Measurements from ENCODE around the gene ZP3. TPM values are rescaled to one million over a fixed set of nuclear protein-coding genes. Genes with fewer than 3 reads are reported as not detected.
"Not testable (repeated sequence)": the region's sequence is repeated elsewhere in the genome, so short reads cannot be mapped to it uniquely, and the experiment has no call there.

The ZP3 gene
- total RNA-seq, 2 experiments from 2014 or later, result 2.6 to 3.5 TPM

GRCh38 chr7:76443846-76444245, 19.1 kb downstream of the ZP3 start:
- not testable (repeated sequence) for H3K4me1 Mint-ChIP-seq, H3K27me3 Mint-ChIP-seq, DNase-seq, H3K27ac Mint-ChIP-seq, H3K36me3 Mint-ChIP-seq, H3K9me3 Mint-ChIP-seq, H3K4me3 Mint-ChIP-seq

DNA sequence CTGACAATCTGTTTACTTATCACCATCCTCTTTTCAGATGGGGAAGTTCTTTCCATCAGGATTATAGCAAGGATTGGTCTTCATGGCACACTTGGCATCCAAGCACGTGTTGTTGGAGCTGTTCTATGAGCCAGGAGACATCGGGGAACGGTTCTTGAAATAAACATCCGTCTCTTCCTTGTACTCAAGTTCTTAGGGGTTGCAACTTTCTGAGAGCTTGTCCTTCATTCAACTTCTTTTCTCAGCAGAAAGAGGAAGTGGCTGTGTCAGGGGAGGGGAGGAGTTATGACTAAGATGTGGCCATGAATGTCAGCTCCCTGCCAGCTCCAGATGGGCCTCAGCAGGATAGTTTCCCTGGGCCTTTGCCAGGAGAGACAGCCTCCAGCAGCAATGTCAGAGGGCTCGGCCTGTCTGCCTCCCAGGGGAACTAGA, 20.8 kb downstream of the ZP3 start:
- H3K4me3 Mint-ChIP-seq, H3K36me3 Mint-ChIP-seq, H3K27me3 Mint-ChIP-seq, H3K4me1 Mint-ChIP-seq, DNase-seq, H3K9me3 Mint-ChIP-seq: not testable (repeated sequence)
- H3K27ac Mint-ChIP-seq, result peak overlapping the region; percentile 76

GRCh38 chr7:76457017-76457416, 32.3 kb downstream of the ZP3 start:
- not testable (repeated sequence) for H3K4me3 Mint-ChIP-seq, H3K27me3 Mint-ChIP-seq, H3K4me1 Mint-ChIP-seq, H3K9me3 Mint-ChIP-seq, H3K27ac Mint-ChIP-seq, DNase-seq, H3K36me3 Mint-ChIP-seq

DNA sequence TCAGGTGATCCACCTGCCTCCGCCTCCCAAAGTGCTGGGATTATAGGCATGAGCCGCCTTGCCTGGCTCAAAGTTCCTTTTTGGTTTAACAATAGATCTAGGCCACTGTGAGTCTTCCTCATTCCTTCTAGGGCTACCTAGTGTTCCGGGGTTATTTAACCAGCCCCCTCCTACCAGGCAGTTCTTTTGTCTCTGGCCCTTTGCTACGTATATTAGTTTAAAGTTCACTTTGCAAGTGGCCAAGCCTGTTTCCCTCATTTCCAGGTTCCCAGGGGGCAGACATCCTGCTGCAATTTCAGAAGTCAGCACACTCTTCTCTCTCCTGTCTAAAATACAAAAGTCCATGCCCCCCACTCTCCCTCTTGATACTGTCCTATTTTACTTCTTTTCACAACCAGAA, 33.8 kb downstream of the ZP3 start:
- H3K4me3 Mint-ChIP-seq, H3K4me1 Mint-ChIP-seq, H3K27ac Mint-ChIP-seq, H3K27me3 Mint-ChIP-seq, DNase-seq, H3K36me3 Mint-ChIP-seq, H3K9me3 Mint-ChIP-seq: not testable (repeated sequence)

DNA sequence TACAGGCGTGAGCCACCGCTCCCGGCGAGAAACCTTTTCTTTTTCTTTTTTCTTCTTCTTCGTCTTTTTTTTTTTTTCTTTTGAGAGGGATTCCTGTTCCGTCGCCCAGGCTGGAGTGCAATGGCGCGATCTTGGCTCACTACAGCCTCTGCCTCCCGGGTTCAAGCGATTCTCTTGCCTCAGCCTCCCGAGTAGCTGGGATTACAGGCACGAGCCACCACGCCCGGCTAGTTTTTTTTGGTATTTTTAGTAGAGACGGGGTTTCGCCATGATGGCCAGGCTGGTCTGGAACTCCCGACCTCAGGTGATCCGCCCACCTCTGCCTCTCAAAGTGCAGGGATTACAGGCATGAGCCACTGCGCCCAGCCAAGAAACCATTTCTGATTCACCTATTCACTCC, 36.0 kb downstream of the ZP3 start:
- H3K4me3 Mint-ChIP-seq, H3K27me3 Mint-ChIP-seq, H3K9me3 Mint-ChIP-seq, H3K36me3 Mint-ChIP-seq, H3K4me1 Mint-ChIP-seq, H3K27ac Mint-ChIP-seq, DNase-seq: not testable (repeated sequence)

GRCh38 chr7:76461464-76462101, 36.8 kb downstream of the ZP3 start, which contains the start of gene DTX2:
TSS of gene DTX2 (plus strand) at chr7:76461709. CDS start at chr7:76480510, 18,801 bp downstream.
- not testable (repeated sequence) for H3K9me3 Mint-ChIP-seq

DNA sequence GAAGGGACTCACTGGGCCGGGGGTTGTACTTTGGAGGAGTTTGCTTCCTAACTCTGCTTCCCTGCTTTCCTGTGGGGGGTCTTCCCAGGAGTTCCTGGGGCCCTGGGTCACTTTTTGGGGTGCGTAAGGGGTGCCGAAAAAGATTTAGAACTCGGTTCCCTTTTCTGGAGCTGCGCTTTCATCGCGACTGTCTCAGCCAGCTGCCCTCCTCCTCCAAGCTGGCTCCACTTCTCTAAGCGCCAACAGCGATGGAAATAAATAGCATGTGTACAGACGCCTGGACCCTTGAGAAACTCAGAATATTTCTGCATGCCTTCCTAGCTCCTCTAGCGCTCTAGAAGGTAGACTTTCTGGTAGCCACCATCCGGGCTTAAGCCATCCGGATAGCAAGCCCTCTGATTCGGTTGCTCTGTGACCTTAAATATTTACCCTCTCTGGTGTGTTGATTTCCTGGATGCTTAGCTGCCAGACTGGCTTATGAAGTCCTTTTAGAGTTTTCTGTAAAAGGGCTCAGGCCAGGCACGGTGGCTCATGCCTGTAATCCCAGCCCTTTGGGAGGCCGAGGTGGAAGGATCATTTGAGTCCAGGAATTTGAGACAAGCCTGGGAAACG, 37.6 kb downstream of the ZP3 start:
- not testable (repeated sequence) for H3K36me3 Mint-ChIP-seq, H3K9me3 Mint-ChIP-seq, H3K27me3 Mint-ChIP-seq, DNase-seq, H3K4me3 Mint-ChIP-seq, H3K4me1 Mint-ChIP-seq, H3K27ac Mint-ChIP-seq

More at GRCh38 chr7:76461464-76462101, 36.8 kb downstream of the ZP3 start, which contains the start of gene DTX2:
- peak within 1 kb of the TSS; percentile 69 for H3K4me3 Mint-ChIP-seq
- DNase-seq, result peak; percentile 40
- H3K4me1 Mint-ChIP-seq, H3K27ac Mint-ChIP-seq, H3K27me3 Mint-ChIP-seq, H3K36me3 Mint-ChIP-seq: not testable (repeated sequence)

DNA sequence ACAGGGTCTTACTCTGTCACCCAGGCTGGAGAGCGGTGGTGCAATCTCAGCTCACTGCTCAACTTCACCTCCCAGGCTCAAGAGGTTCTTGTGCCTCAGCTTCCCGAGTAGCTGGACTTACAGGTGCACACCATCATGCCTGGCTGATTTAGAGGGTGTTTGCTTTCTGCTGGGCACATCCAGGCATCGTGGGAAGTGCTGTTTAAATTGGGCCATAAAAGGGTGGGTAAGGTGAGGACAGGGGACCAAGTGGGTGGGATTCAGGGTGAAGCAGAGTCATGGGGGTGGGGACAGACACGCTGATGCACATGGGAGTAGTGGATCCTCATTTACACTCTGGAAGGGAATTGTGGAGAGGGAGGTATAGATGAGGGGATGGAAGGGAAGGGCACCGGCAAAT, 40.2 kb downstream of the ZP3 start:
- not testable (repeated sequence) for H3K4me3 Mint-ChIP-seq, DNase-seq, H3K27me3 Mint-ChIP-seq, H3K4me1 Mint-ChIP-seq, H3K27ac Mint-ChIP-seq, H3K36me3 Mint-ChIP-seq, H3K9me3 Mint-ChIP-seq

DNA sequence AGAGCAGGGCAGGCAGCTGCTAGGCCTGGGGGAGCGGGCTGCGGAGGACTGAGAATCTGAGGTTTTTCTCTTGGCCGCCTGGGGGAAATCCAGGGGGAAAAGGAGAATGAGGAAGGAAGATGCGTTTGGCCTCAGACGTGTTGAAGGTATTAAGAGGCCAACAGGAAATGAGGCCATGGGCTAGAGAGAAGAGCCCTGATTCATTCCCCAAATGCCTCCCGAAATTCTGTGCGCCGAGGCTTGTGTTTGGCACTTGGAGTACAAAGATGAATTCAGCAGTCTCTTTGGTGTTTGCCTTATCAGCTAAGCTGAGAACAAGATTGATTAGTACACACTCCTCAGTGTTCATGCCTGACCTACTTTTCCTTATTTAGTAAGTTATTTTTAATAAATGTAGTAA, 41.2 kb downstream of the ZP3 start:
- not testable (repeated sequence) for H3K36me3 Mint-ChIP-seq, H3K4me3 Mint-ChIP-seq, H3K9me3 Mint-ChIP-seq, DNase-seq, H3K4me1 Mint-ChIP-seq, H3K27ac Mint-ChIP-seq, H3K27me3 Mint-ChIP-seq

GRCh38 chr7:76467743-76468404, 43.1 kb downstream of the ZP3 start:
- not testable (repeated sequence) for H3K4me3 Mint-ChIP-seq, H3K27me3 Mint-ChIP-seq, H3K36me3 Mint-ChIP-seq, DNase-seq, H3K27ac Mint-ChIP-seq, H3K9me3 Mint-ChIP-seq, H3K4me1 Mint-ChIP-seq

DNA sequence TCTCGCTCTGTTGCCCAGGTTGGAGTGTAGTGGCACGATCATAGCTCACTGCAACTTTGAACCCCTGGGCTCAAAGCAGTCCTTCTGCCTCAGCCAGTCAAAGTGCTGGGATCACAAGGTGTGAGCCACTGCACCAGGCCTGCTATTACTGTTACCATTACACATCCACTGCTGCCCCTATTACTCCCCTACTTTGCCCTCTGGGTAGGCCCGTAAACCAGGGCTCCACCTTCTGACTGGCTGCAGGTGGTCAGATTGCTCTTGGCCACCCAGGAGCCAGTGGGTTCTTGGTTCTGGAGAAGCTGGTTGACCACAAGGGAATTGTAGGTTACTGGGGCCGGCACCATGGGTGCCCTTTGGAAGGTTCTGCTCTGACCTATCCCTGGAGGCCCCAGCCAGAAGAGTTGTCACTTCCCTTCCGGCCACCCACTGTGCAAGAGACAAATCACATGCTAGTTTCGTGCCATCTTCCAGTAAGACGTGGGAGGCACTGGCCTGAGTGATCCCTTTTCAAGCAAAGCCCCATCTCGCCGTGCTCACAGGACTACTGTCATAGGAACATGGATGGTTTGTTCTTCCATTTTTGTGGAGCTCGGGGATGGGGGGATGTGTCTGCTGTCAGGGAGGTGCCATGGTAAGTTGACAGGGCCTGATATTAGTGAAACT, 46.9 kb downstream of the ZP3 start:
- not testable (repeated sequence) for H3K4me3 Mint-ChIP-seq, H3K4me1 Mint-ChIP-seq, H3K9me3 Mint-ChIP-seq, H3K36me3 Mint-ChIP-seq, H3K27me3 Mint-ChIP-seq, DNase-seq, H3K27ac Mint-ChIP-seq

GRCh38 chr7:76473097-76473496, 48.3 kb downstream of the ZP3 start:
- not testable (repeated sequence) for H3K4me3 Mint-ChIP-seq, H3K27me3 Mint-ChIP-seq, H3K27ac Mint-ChIP-seq, H3K4me1 Mint-ChIP-seq, H3K36me3 Mint-ChIP-seq, H3K9me3 Mint-ChIP-seq, DNase-seq

GRCh38 chr7:76476280-76476679, 51.5 kb downstream of the ZP3 start:
- not testable (repeated sequence) for H3K27me3 Mint-ChIP-seq, H3K9me3 Mint-ChIP-seq, DNase-seq, H3K27ac Mint-ChIP-seq, H3K4me1 Mint-ChIP-seq, H3K4me3 Mint-ChIP-seq, H3K36me3 Mint-ChIP-seq

GRCh38 chr7:76476742-76477474, 52.2 kb downstream of the ZP3 start:
- H3K4me1 Mint-ChIP-seq, H3K36me3 Mint-ChIP-seq, H3K4me3 Mint-ChIP-seq, H3K27me3 Mint-ChIP-seq, DNase-seq, H3K9me3 Mint-ChIP-seq, H3K27ac Mint-ChIP-seq: not testable (repeated sequence)

GRCh38 chr7:76479628-76480027, 54.9 kb downstream of the ZP3 start:
- not testable (repeated sequence) for H3K4me1 Mint-ChIP-seq, H3K27me3 Mint-ChIP-seq, H3K4me3 Mint-ChIP-seq, H3K36me3 Mint-ChIP-seq, H3K9me3 Mint-ChIP-seq, DNase-seq
- H3K27ac Mint-ChIP-seq, result peak overlapping the region; percentile 63

All from activated naive CD8-positive, alpha-beta T cell treated with anti-CD3 and anti-CD28 coated beads for 36 hours (primary cell).